NB4 (cell line): ENCODE data around the gene ARHGEF10L.

Experiments used
- TF ChIP-seq, protein P1 (sequence below): IDR thresholded peaks from one replicate; pipeline ENCODE4 v1.5.1; 2012; ENCODE audit warnings: low read depth, low read length
- TF ChIP-seq, protein P2 (sequence below): IDR thresholded peaks from 2 replicates; pipeline ENCODE4 v1.6.1; 2011; ENCODE audit warnings: low read depth, low read length

DNA sequence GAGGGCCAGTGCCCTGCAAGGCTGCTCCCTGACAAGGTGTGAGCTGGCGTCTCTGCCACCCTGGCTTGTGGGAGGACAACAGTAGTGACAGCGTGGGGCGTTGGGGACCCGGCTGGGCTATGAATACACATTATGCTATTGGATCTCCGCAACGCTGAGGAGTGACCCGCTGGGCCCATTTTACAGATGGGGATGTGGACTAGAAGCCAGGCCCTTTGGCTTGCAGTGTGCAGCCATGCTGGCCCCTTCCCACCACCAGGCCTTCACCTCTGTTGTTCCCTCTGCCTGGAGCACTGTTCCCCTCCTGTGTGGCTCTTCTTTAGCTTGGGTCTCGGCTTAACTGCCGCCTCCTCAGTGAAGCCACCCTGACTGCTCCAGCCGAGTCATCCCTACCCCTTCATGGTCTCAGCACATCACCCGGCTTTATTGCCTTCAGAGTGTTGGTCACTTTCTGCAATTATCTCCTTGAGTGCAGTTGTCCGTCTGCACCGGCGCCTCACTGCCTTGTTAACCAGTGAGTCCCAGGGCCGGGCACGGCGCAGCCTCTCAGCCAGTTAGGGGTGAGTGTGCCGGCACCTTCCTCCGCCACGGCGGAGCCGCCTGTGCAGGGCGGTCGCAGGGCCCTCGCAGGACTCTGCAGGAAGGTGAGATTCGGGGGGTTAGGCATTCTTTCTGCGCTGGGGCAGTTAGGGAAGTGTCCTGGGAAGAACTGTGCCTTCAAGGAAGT is 131.3 kb downstream of the ARHGEF10L start:
- TF ChIP-seq, protein P1, sequence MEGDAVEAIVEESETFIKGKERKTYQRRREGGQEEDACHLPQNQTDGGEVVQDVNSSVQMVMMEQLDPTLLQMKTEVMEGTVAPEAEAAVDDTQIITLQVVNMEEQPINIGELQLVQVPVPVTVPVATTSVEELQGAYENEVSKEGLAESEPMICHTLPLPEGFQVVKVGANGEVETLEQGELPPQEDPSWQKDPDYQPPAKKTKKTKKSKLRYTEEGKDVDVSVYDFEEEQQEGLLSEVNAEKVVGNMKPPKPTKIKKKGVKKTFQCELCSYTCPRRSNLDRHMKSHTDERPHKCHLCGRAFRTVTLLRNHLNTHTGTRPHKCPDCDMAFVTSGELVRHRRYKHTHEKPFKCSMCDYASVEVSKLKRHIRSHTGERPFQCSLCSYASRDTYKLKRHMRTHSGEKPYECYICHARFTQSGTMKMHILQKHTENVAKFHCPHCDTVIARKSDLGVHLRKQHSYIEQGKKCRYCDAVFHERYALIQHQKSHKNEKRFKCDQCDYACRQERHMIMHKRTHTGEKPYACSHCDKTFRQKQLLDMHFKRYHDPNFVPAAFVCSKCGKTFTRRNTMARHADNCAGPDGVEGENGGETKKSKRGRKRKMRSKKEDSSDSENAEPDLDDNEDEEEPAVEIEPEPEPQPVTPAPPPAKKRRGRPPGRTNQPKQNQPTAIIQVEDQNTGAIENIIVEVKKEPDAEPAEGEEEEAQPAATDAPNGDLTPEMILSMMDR = no peak
- TF ChIP-seq, protein P2, sequence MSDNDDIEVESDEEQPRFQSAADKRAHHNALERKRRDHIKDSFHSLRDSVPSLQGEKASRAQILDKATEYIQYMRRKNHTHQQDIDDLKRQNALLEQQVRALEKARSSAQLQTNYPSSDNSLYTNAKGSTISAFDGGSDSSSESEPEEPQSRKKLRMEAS = no peak
